NCI-H146 (cell line): ENCODE measurements around the gene KLF18.
"Not testable (repeated sequence)": the region's sequence is repeated elsewhere in the genome, so short reads cannot be mapped to it uniquely, and the experiment has no call there.

Experiments used
- DNase-seq: peaks from one replicate; lab custom pipeline; 2025; lab: John Stamatoyannopoulos, UW

The KLF18 gene

GRCh38 chr1:44141531-44141930 is at the start of gene KLF18:
Gene KLF18, minus strand, starts transcription at chr1:44141631. Its CDS starts 0 bp downstream, at chr1:44141631.
- DNase-seq, result no peak

DNA sequence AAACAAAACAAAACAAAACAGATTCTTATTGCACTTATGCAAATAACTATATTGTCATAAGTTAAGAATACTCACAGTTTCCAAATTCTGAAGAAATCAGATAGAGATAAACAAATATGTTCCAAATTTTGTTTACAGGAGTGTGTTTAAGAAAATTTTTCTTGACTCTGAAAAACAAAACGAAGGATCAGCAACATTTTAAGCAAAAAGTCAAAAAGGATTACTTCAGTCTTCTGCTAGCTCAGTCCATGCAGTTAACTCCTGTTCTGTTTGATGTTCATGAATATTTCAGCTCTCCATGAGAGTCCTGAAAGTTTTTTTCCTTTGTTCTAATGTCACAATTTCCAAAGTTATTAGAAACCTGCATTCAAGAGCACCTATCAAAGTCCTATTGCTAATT is 33.2 kb upstream of the KLF18 start:
- DNase-seq, result no peak

DNA sequence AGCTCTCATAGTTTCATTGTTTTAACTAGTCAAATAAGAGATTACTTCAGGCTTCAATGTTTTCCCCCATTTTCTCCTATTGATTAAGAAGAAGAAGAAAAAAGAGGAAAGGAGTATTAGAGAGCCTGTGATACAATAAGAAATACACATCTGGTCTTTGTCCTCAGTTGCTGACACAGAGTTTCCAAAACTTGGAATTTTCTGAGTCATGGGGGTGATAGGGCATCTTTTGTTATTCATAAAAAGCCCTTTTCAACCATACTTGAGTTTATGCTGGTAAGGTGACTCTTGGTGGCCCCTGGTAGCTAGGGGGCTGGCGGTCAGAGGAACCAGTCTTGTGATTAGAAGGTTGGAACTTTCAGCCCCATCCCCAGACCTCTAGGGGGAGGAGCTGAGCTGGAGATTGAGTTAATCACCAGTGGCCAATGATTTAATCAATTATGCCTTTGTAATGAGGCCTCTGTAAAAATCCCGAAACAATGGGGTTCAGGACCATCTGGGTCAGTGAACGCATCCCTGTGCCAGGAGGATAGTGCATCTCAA is 28.9 kb upstream of the KLF18 start:
- no peak for DNase-seq

- DNase-seq, result no peak
Measured at GRCh38 chr1:44168520-44169098, 27.2 kb upstream of the KLF18 start.

DNA sequence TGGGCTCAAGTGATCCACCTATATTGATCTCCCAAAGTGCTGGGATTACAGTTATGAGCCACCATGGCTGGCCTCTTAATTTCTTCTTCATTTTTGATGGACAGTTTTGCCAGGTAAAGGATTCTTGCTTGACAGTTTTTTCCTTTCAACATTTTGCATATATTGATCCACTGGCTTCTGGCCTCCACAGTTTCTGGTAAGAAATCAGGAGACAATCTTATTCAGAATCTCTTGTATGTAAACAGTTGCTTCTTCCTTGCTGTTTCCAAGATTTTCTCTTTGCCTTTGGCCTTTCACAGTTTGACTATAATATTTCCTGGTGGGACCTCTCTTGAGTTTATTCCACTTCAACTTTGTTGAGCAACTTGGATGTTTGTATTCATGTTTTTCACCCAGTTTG is 20.1 kb upstream of the KLF18 start:
- no peak for DNase-seq

DNA sequence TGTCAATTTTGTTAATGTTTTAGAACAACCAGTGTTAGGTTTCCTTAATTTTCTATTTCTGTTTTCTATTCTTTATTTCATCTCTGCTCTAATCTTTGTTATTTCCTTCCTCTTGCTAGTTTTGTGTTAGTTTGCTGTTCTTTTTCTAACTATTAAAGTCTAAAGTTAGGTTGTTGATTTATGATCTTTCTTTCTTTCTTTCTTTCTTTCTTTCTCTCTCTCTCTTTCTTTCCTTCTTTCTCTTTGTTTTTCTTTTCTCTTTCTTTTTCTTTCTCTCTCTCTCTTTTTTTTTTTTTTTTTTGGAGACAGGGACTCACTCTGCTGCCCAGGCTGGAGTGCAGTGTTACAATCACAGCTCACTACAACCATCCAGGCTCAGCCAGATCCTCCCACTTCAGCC is 17.4 kb upstream of the KLF18 start:
- DNase-seq, result no peak

- no peak for DNase-seq
Measured at GRCh38 chr1:44157903-44158302, 16.5 kb upstream of the KLF18 start.

DNA sequence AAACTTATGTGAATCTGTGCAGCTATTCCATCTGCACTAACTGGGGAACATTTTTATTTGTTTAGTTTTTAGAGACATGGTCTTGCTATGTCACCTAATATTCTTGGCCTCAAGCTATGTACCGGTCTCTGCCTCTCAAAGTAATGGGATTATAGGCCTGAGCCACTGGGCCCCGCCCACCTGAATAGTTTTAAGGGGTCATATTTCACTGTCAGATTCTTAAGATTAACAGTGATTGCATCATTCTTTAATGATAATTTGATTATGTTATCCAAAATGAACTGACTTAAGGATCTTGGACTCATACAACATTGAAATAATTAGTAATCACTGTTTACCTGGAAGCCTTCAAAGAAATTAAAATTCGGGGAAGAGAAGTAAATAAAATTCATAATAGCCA is 12.6 kb upstream of the KLF18 start:
- DNase-seq, result no peak

DNA sequence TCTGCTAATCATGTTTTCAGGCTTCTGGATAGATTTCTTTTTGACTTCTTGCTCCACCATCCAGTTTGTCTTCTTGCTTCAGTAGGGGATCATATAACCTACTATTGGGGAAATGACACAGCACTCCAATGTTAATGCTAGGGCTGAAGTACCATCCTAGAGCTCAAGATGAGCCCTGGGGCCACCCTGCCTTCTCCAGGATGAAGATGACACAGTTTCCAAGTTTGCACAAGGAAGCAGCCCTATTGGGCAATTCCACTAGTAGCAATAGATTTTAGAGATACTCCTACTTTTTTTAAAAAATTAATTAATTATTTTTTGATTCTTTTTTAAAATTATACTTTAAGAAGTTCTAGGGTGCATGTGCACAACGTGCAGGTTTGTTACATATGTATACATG is 11.3 kb upstream of the KLF18 start:
- no peak for DNase-seq

- DNase-seq, result no peak
Measured at GRCh38 chr1:44151808-44152207, 10.4 kb upstream of the KLF18 start.

DNA sequence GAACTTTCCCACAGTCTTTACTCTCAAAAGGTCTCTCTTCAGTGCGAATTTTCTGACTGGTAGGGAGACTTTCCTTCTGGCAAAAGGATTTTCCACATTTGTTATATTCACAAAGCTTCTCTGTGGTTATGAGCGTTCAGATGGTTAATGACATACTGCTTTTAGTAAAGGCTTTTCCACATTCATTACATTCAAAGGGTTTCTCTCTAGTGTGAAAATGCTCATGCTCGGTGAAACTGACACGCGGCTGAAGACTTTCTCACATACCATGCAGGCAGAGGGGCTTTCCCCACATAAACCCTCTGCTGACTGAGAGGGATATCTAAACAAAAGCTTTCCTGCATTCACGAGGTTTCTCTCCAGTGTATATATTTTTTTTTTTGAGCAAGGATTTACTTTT is 9.9 kb upstream of the KLF18 start:
- no peak for DNase-seq

DNA sequence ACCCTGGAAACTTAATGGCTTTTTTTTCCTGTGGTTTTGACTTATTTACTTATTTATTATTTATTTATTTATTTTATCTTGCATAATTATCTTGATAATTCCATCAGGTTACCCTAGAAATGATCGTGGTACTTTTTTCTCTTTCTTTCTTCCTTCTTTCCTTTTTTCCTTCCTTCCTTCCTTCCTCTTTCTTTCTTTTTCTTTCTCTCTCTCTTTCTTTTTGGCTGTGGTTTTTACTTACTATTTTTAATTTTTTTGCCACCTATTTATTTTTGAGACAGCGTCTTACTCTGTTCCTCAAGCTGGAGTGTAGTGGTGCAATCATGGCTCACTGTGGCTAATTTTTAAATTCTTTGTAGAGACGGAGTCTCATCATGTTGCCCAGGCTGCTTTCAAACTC is 6.2 kb upstream of the KLF18 start:
- DNase-seq, result no peak

- DNase-seq, result no peak
Measured at GRCh38 chr1:44146536-44147361, 5.3 kb upstream of the KLF18 start.

DNA sequence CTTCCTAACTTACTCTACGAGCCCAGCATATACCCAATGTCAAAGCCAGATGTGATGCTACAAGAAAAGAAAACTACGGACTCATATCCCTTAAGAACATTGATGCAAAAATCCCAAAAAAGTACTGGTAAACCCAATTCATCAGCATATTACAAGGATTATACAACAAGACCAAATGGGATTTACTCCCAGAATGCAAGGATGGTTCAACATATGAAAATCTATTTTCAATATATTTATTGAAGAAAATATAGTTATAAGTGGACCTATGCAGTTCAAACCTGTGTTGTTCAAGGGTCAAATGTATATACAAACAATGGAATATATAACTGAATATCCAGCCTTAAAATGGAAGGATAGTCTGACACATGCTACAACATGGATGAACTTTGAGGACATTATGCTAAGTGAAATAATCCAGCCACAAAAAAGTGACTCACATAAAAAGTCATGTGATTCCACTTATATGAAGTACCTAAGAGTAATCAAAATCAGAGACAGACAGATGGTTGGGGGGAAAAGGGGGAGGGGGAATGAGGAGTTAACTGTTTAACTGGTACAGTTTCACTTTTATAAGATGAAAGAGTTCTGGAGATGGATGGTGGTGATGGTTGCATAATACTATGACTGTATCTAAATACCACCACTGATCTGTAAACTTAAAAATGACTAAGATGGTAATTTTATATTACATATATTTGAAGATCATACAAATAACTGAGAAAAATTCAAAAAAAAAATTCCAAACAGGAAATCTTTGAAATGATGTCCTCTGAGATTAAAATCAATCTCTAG is 3.7 kb upstream of the KLF18 start:
- DNase-seq, result no peak

GRCh38 chr1:44139565-44139964 is 1.9 kb downstream of the KLF18 start:
- DNase-seq, result not testable (repeated sequence)

DNA sequence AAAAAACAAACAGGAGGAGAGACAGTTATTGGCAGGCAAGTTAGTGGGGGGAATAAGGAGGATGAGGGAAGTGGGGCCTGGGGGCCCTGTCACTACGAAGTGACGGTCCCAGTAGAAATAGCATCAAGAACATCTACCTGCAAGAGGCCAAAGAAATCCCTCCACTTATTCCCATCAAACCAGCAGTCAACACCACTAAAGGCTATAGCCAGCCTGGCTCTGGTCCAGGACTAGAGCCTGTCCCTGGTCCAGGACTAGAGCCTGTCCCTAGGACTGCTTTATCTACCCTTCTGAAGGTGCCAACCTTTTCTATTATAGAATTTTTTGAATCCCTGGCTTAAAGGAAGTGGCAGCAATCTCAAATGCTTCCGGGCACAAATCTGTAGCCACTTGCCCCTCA is 3.2 kb downstream of the KLF18 start:
- DNase-seq, result no peak

DNA sequence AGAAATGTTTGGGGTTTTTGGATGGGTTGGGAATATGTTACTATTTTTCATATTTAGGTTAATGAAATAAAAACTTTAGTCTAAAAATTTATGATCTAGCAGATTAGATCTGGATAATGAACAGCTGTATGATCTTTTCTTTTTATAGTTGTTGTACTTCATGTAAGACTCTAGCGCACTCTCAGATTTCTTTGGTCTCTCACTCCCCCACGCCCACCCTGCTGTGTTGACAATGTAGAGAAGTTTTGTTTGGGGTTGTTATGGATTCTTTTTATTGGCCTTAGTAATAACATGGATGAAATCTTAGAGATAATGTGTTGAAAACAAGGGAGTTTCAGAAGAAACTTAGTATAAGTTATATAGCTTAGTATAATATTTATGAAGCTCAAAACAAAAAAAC is 5.5 kb downstream of the KLF18 start:
- DNase-seq, result no peak

GRCh38 chr1:44134071-44134920 is 7.1 kb downstream of the KLF18 start:
- DNase-seq, result no peak

GRCh38 chr1:44131411-44131810 is 10.0 kb downstream of the KLF18 start:
- DNase-seq, result no peak

- no peak for DNase-seq
Measured at GRCh38 chr1:44129616-44130500, 11.6 kb downstream of the KLF18 start.
